H1 (cell line): ENCODE results near the gene HRH2. TPM values are rescaled to one million over a fixed set of nuclear protein-coding genes. Genes with fewer than 3 reads are reported as not detected.

Experiments used
- CTCF ChIA-PET: fragments of 300-600 bp; sonication (Branson Sonifier 250); formaldehyde crosslinking; loops from one replicate; lab custom pipeline; 2021; ENCODE audit not compliant: partially characterized antibody; lab: Charles Lee
- POLR2A ChIA-PET: fragments of 300-600 bp; sonication (Branson Sonifier 250); formaldehyde crosslinking; loops from one replicate; lab custom pipeline; 2021; ENCODE audit warnings: inconsistent platforms; ENCODE audit not compliant: partially characterized antibody; lab: Charles Lee
- DNase-seq, 2 experiments: peaks; one replicate each; pipeline versions ENCODE4 v3.0.0 to v3.0.0-alpha.2; 2010 to 2022; ENCODE audit warnings: low spot score in 2 of 2, low read depth in 1 of 2, mixed read lengths in 1 of 2
- FAIRE-seq: peaks from 2 replicates; lab custom pipeline; 2011; peaks lifted over from hg19 to GRCh38; lab: Jason Lieb, UNC
- H2AFZ ChIP-seq: 2 replicates; pipeline ENCODE4 v1.8.1; 2012; ENCODE audit warnings: low read length, inconsistent platforms
- H2AK5ac ChIP-seq: 2 replicates; pipeline ENCODE4 v1.6.1; 2013; ENCODE audit warnings: low read depth, low read length
- H2BK120ac ChIP-seq: replicated peaks from 2 replicates; pipeline ENCODE3; 2013; ENCODE audit warnings: low read depth, low read length, inconsistent platforms
- H2BK12ac ChIP-seq: 2 replicates; pipeline ENCODE4 v1.6.1; 2013; ENCODE audit warnings: low read depth, low read length
- H2BK15ac ChIP-seq: 2 replicates; pipeline ENCODE4 v1.6.1; 2013; ENCODE audit warnings: low read length
- H2BK20ac ChIP-seq: 2 replicates; pipeline ENCODE4 v1.6.1; 2013; ENCODE audit warnings: low read length
- H2BK5ac ChIP-seq: 2 replicates; pipeline ENCODE4 v1.6.1; 2013; ENCODE audit warnings: low read depth, low read length
- H3K14ac ChIP-seq: 2 replicates; pipeline ENCODE4 v1.6.1; 2013; ENCODE audit warnings: inconsistent platforms; ENCODE audit not compliant: insufficient read length
- H3K18ac ChIP-seq: 2 replicates; pipeline ENCODE4 v1.6.1; 2013; ENCODE audit warnings: low read length; ENCODE audit errors: extremely low read depth
- H3K23ac ChIP-seq: 2 replicates; pipeline ENCODE4 v1.6.1; 2013; ENCODE audit warnings: inconsistent platforms; ENCODE audit not compliant: insufficient read length
- H3K23me2 ChIP-seq: 2 replicates; pipeline ENCODE4 v1.6.1; 2013; ENCODE audit warnings: low read depth, low read length
- H3K27ac ChIP-seq: 2 replicates; pipeline ENCODE4 v1.6.1; 2011; ENCODE audit warnings: low read depth, low read length, inconsistent platforms
- H3K27me3 ChIP-seq, 4 experiments: replicated peaks in 1 of 4; 1 replicate in 1 of 4; 2 replicates in 3 of 4; pipeline versions ENCODE4 v1.6.1 to v1.8.1; 2011 to 2013; ENCODE audit warnings: low read length in 3 of 4, mild to moderate bottlenecking in 3 of 4, inconsistent platforms in 2 of 4, mixed read lengths in 2 of 4, moderate library complexity in 1 of 4; ENCODE audit not compliant: control insufficient read depth in 3 of 4, insufficient read depth in 3 of 4; ENCODE audit errors: extremely low read depth in 1 of 4
- H3K36me3 ChIP-seq, 4 experiments: 2 replicates each; pipeline versions ENCODE4 v1.6.1 to v1.8.1; 2011 to 2013; ENCODE audit warnings: mild to moderate bottlenecking in 4 of 4, low read length in 3 of 4, moderate library complexity in 2 of 4, control low read depth in 1 of 4, inconsistent platforms in 1 of 4; ENCODE audit not compliant: insufficient read depth in 4 of 4, control insufficient read depth in 2 of 4
- H3K4ac ChIP-seq: replicated peaks from 2 replicates; pipeline ENCODE3; 2013; ENCODE audit warnings: low read length, low read depth, mixed read lengths, inconsistent platforms; ENCODE audit not compliant: insufficient read length
- H3K4me1 ChIP-seq, 4 experiments: replicated peaks in 1 of 4; 1 replicate in 1 of 4; 2 replicates in 3 of 4; pipeline versions ENCODE4 v1.6.1 to v1.8.1; 2011 to 2013; ENCODE audit warnings: low read length in 3 of 4, inconsistent platforms in 2 of 4, mixed read lengths in 1 of 4; ENCODE audit not compliant: insufficient read depth in 4 of 4, control insufficient read depth in 3 of 4
- H3K4me2 ChIP-seq, 2 experiments: 2 replicates each; pipeline versions ENCODE4 v1.6.1 to v1.8.1; 2011 to 2013; ENCODE audit warnings: low read depth in 2 of 2, low read length in 2 of 2, control low read depth in 1 of 2, inconsistent platforms in 1 of 2, mild to moderate bottlenecking in 1 of 2; ENCODE audit not compliant: insufficient read depth in 1 of 2
- H3K4me3 ChIP-seq, 4 experiments: fragments of 200-600, 300-600 bp in 1 of 4; sonication (generic), shearing (Covaris generic), sonication (Bioruptor Twin) in 1 of 4; 2 replicates each; pipeline versions ENCODE4 v1.5.1 to v1.8.1; 2011 to 2016; ENCODE audit warnings: low read length in 4 of 4, low read depth in 3 of 4, control low read depth in 2 of 4, inconsistent platforms in 2 of 4, mild to moderate bottlenecking in 2 of 4, mixed read lengths in 1 of 4, moderate library complexity in 1 of 4; ENCODE audit not compliant: insufficient read depth in 2 of 4; ENCODE audit errors: extremely low read depth in 1 of 4
- H3K56ac ChIP-seq: replicated peaks from 2 replicates; pipeline ENCODE3; 2013; ENCODE audit warnings: low read depth, mild to moderate bottlenecking, mixed read lengths, low read length, inconsistent platforms; ENCODE audit not compliant: insufficient read length
- H3K79me1 ChIP-seq: 2 replicates; pipeline ENCODE4 v1.6.1; 2013; ENCODE audit warnings: low read depth, low read length, control low read depth
- H3K79me2 ChIP-seq, 2 experiments: 2 replicates each; pipeline versions ENCODE4 v1.6.1 to v1.8.1; 2012 to 2013; ENCODE audit warnings: low read length in 2 of 2, mild to moderate bottlenecking in 2 of 2, inconsistent platforms in 1 of 2; ENCODE audit not compliant: insufficient read depth in 2 of 2, control insufficient read depth in 1 of 2
- H3K9ac ChIP-seq, 4 experiments: replicated peaks in 1 of 4; 1 replicate in 1 of 4; 2 replicates in 3 of 4; pipeline versions ENCODE4 v1.6.1 to v1.8.1; 2011 to 2013; ENCODE audit warnings: low read depth in 3 of 4, low read length in 3 of 4, control low read depth in 2 of 4, mild to moderate bottlenecking in 2 of 4, moderate library complexity in 2 of 4, inconsistent platforms in 1 of 4; ENCODE audit errors: extremely low read depth in 1 of 4
- H3K9me3 ChIP-seq, 2 experiments: 2 replicates each; pipeline versions ENCODE4 v1.6.1 to v1.8.1; 2012 to 2013; ENCODE audit warnings: mild to moderate bottlenecking in 2 of 2, moderate library complexity in 2 of 2, control low read depth in 1 of 2, inconsistent platforms in 1 of 2, low read depth in 1 of 2, low read length in 1 of 2, mixed read lengths in 1 of 2; ENCODE audit not compliant: insufficient read depth in 2 of 2
- H4K20me1 ChIP-seq, 2 experiments: replicated peaks in 1 of 2; 2 replicates each; pipeline versions ENCODE3 to v1.8.1; 2011 to 2013; ENCODE audit warnings: inconsistent platforms in 2 of 2, low read length in 2 of 2, mild to moderate bottlenecking in 1 of 2; ENCODE audit not compliant: insufficient read depth in 2 of 2, control insufficient read depth in 1 of 2
- H4K5ac ChIP-seq: 2 replicates; pipeline ENCODE4 v1.6.1; 2013; ENCODE audit warnings: low read length, low read depth, mixed read lengths, inconsistent platforms; ENCODE audit not compliant: insufficient read length
- H4K8ac ChIP-seq: 2 replicates; pipeline ENCODE4 v1.8.0; 2013; ENCODE audit warnings: mild to moderate bottlenecking, moderate library complexity, low read length, inconsistent platforms; ENCODE audit not compliant: insufficient read depth; ENCODE audit errors: extremely low read depth
- H4K91ac ChIP-seq: replicated peaks from 2 replicates; pipeline ENCODE3; 2013; ENCODE audit warnings: low read length, mixed read lengths, inconsistent platforms; ENCODE audit not compliant: insufficient read length
- BACH1 ChIP-seq: IDR thresholded peaks from 2 replicates; pipeline ENCODE4 v1.6.1; 2012; ENCODE audit warnings: low read length, improper control_type of control experiment
- CBX5 ChIP-seq: fragments of 300-800, 300-1000 bp; sonication (generic); IDR thresholded peaks from 2 replicates; pipeline ENCODE4 v1.7.1; 2016; ENCODE audit warnings: antibody characterized with exemption, low read length, low read depth
- RFX5 ChIP-seq: IDR thresholded peaks from 2 replicates; pipeline ENCODE4 v1.6.1; 2011; ENCODE audit warnings: low read depth, low read length, improper control_type of control experiment, borderline replicate concordance
- SAP30 ChIP-seq: fragments of 300-600 bp; sonication (generic); IDR thresholded peaks from 2 replicates; pipeline ENCODE4 v1.7.1; 2012; ENCODE audit warnings: low read length, moderate library complexity, mild to moderate bottlenecking, inconsistent platforms; ENCODE audit not compliant: insufficient read depth, insufficient replicate concordance
- WGBS, 2 experiments: shearing (Covaris generic) in 1 of 2; methylation state at CpG; one replicate each; pipeline versions ENCODE4 v1.1.6 to v1.1.7; 2013 to 2015; ENCODE audit warnings: low lambda C conversion rate in 2 of 2, mixed read lengths in 2 of 2, inconsistent platforms in 1 of 2, low coverage in 1 of 2, missing lambda C conversion rate in 1 of 2; ENCODE audit not compliant: insufficient replicate concordance in 2 of 2, insufficient coverage in 1 of 2, insufficient read length in 1 of 2; ENCODE audit errors: extremely low coverage in 1 of 2, missing lambda C conversion rate in 1 of 2; 5-methylcytosine and 5-hydroxymethylcytosine counted together
- polyA plus RNA-seq, 7 experiments: library from polyadenylated mRNA; depleted of rRNA in 3 of 7; stranded (reverse) in 5 of 7; unstranded in 2 of 7; fragments of >200 nt in 5 of 7; fragments of 200-250 nt in 2 of 7; gene quantifications; 1 replicate in 5 of 7; 2 replicates in 1 of 7; 4 replicates in 1 of 7; pipeline versions ENCODE4 v1.2.1 to v1.2.3, GENCODE V29; 2011 to 2013; ENCODE audit warnings: missing spikeins in 2 of 7, mixed read lengths in 2 of 7
- total RNA-seq: library from RNA; stranded (reverse); fragmentation: NEBNext Ultra II Directional; extraction: Animal tissue kit (Norgen Biotek cat#: 25700); gene quantifications from 2 replicates; pipeline ENCODE4 v1.2.1, GENCODE V29; 2021
- TF ChIP-seq, protein P1 (sequence below): IDR thresholded peaks from 2 replicates; pipeline ENCODE4 v1.6.1; 2011; ENCODE audit warnings: low read depth, mild to moderate bottlenecking, low read length; ENCODE audit not compliant: insufficient read depth

The HRH2 gene
- total and polyA plus RNA-seq, 2 of the 8 experiments (the other 6 are each of a cell fraction or from before 2014, with no cell fraction given), result 7.8 to 8.1 TPM

- no peaks in the 10 kb centered on the region for H3K79me1 ChIP-seq
- peak overlapping the region; percentile 0 for H4K91ac ChIP-seq
- peaks cover 0 to 14% (median 5%) of the 10 kb centered on the region in 4 experiments; a peak in 5 of 7 replicates for H3K4me1 ChIP-seq
- no peak overlapping the region for H3K9ac ChIP-seq
- H3K23ac ChIP-seq, result no peak overlapping the region
- no peak overlapping the region for H4K5ac ChIP-seq
- no peaks in the 10 kb centered on the region; a peak in 1 of 7 replicates for H3K27me3 ChIP-seq
- H3K18ac ChIP-seq, result no peak overlapping the region
- POLR2A ChIA-PET, result interaction anchor here (0.5 to 1.6 kb wide), 2 partner anchors 144 to 163 kb away, joined by 3 to 4 read pairs; no protein-coding TSS in a partner anchor
- no peak overlapping the region for H2BK120ac ChIP-seq
- CTCF ChIA-PET, result interaction anchor here (0.6 to 6.6 kb wide), 12 partner anchors 9 to 195 kb away, joined by 3 to 79 read pairs (median 5); no protein-coding TSS in a partner anchor
- peak overlapping the region; percentile 88; the same call in 1 of the 2 replicates for H2AK5ac ChIP-seq
- no peak overlapping the region for H3K14ac ChIP-seq
- DNase-seq, result no peak
- H3K79me2 ChIP-seq, result no peaks in the 10 kb centered on the region
- H2BK15ac ChIP-seq, result 0 out of 2 replicates have a peak overlapping the region, but pooled peaks have one; percentile 31
- no peaks in the 10 kb centered on the region for H3K9me3 ChIP-seq
- no peak overlapping the region for H3K4me2 ChIP-seq
- H4K8ac ChIP-seq, result no peak overlapping the region
- no peaks in the 10 kb centered on the region for H3K23me2 ChIP-seq
- no peaks in the 10 kb centered on the region for H3K36me3 ChIP-seq
- no peak overlapping the region for H3K4me3 ChIP-seq
- no peaks in the 10 kb centered on the region for H4K20me1 ChIP-seq
- peak overlapping the region; percentile 35; the same call in 1 of the 2 replicates for H2BK5ac ChIP-seq
- no peak overlapping the region for H3K56ac ChIP-seq
- peak overlapping the region; percentile 0 for H3K4ac ChIP-seq
- peak overlapping the region; percentile 87; the same call in 1 of the 2 replicates for H2BK12ac ChIP-seq
- FAIRE-seq, result no peak
- WGBS, 2 experiments, result 90% methylated on average over 19 of the region's 19 CpGs; no CpG with 5 or more reads in 1 of the 2 experiments
- no peak overlapping the region for H2BK20ac ChIP-seq
- H3K27ac ChIP-seq, result no peak overlapping the region
- H2AFZ ChIP-seq, result no peak overlapping the region
- TF ChIP-seq BACH1 (no peak), RFX5 (no peak), SAP30 (no peak), CBX5 (no peak)
- TF ChIP-seq, protein P1, sequence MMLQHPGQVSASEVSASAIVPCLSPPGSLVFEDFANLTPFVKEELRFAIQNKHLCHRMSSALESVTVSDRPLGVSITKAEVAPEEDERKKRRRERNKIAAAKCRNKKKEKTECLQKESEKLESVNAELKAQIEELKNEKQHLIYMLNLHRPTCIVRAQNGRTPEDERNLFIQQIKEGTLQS, result no peak
Observed at GRCh38 chr5:175695161-175696126, 37.6 kb downstream of the HRH2 start.
